IPS DF 6.9 (cell line): ENCODE results near the gene MYO1E.
"Not testable (repeated sequence)": the region's sequence is repeated elsewhere in the genome, so short reads cannot be mapped to it uniquely, and the experiment has no call there.

ENCODE experiments used
- DNase-seq: peaks from one replicate; pipeline ENCODE4 v3.0.0-alpha.2; 2013; ENCODE audit warnings: low read depth, low spot score
- H3K27ac ChIP-seq: one replicate; pipeline ENCODE4 v1.5.1; 2013; ENCODE audit warnings: low read length, control low read depth
- H3K27me3 ChIP-seq: 2 replicates; pipeline ENCODE4 v1.6.1; 2013; ENCODE audit warnings: mild to moderate bottlenecking, low read length; ENCODE audit not compliant: control insufficient read depth, insufficient read depth
- H3K36me3 ChIP-seq: 2 replicates; pipeline ENCODE4 v1.6.1; 2013; ENCODE audit warnings: low read length; ENCODE audit not compliant: control insufficient read depth, insufficient read depth
- H3K4me1 ChIP-seq: 2 replicates; pipeline ENCODE4 v1.6.1; 2013; ENCODE audit warnings: low read length; ENCODE audit not compliant: control insufficient read depth, insufficient read depth
- H3K4me3 ChIP-seq: 2 replicates; pipeline ENCODE4 v1.5.1; 2013; ENCODE audit warnings: mild to moderate bottlenecking, low read length
- H3K9me3 ChIP-seq: 2 replicates; pipeline ENCODE4 v1.6.1; 2013; ENCODE audit warnings: low read length, inconsistent platforms; ENCODE audit not compliant: control insufficient read depth, insufficient read depth
- WGBS: extraction: QIAGEN DNeasy Blood & Tissue Kit; methylation state at CpG from one replicate; pipeline ENCODE4 v1.1.7; 2013; ENCODE audit warnings: mixed read lengths, missing lambda C conversion rate; ENCODE audit not compliant: insufficient read length, insufficient coverage; 5-methylcytosine and 5-hydroxymethylcytosine counted together

Gene MYO1E

DNA sequence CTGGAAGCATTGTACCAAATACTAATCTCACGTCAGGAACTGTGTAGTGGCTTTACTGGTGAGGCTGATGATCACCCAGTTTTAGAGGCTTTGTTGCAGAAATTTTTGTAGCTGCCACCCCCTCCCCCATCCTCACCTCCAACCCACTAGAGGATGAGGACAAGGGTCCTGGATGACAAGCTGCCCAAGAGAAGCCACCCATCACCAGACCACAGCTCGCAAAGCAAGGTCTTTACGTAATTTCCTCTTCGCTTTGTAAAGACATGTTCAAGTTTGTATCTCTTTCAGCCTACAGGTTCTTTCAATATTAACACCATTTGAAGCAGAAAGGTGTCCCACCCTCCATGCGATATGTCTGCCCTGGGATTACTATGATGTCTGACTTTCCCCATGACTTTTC is 91.8 kb downstream of the MYO1E start:
- WGBS = no CpG with 5 or more reads among the region's 5 CpGs
- Histone ChIP-seq H3K4me1 (no peaks in the 10 kb centered on the region), H3K27ac (no peak overlapping the region), H3K27me3 (no peaks in the 10 kb centered on the region), H3K9me3 (no peaks in the 10 kb centered on the region), H3K4me3 (no peak overlapping the region), H3K36me3 (no peaks in the 10 kb centered on the region)
- DNase-seq = no peak

DNA sequence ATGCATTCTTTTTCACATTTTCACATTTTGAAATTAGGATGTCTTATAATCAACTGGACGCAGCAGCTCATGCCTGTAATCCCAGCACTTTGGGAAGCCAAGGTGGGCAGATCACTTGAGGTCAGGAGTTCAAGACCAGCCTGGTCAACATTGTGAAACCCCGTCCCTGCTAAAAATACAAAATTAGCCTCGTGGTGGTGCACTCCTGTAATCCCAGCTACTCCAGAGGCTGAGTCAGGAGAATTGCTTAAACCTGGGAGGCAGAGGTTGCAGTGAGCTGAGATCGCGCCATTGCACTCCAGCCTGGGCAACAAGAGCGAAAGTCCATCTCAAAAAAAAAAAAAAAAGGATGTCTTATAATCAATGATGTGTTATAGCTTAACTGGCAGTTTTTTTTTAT is 92.4 kb downstream of the MYO1E start:
- H3K36me3 ChIP-seq, H3K4me1 ChIP-seq, H3K27me3 ChIP-seq, H3K27ac ChIP-seq, H3K9me3 ChIP-seq, DNase-seq, H3K4me3 ChIP-seq: not testable (repeated sequence)
- WGBS = no CpG with 5 or more reads among the region's 6 CpGs

DNA sequence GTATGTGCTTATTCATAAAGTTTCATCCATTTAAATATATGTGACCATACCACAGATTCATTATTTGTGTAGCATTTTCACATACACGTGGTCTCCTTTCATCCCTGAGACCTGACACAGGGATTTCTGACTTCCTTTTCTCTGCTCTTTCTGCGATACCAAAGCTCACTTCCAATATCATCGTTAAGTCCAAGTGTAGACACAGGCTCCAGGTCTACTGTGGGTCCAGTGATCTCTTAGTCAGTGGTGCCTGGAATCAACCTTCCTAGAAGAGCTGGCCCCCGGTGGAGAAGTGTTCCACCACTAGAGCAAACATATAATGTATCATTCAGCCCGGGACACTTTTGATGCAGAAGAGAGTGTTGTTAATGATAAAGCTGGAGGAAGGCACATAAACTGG is 93.6 kb downstream of the MYO1E start:
- DNase-seq = no peak
- WGBS = no CpG with 5 or more reads among the region's 5 CpGs

DNA sequence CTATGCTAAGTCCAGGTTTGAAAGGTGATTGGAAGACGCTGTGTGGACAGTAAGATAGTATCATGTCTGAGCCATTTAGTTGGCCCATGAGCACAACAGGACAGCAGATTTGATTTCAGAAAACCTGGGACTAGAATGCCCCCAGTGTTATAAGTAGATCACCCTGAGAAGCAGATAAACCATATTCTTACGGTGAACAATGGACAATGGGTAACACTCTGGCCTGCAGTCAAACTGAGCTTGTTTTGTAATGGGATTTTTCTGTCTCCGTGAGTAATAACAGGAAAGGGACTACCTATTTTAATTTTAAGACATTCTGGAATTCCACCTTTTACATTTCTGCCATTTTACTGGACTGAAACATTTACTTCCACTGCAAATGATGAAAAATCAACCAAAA is 94.6 kb downstream of the MYO1E start:
- H3K36me3 ChIP-seq = no peaks in the 10 kb centered on the region
- no peaks in the 10 kb centered on the region for H3K9me3 ChIP-seq
- no peak overlapping the region for H3K27ac ChIP-seq
- no peaks in the 10 kb centered on the region for H3K4me1 ChIP-seq
- no peak overlapping the region for H3K4me3 ChIP-seq
- no peaks in the 10 kb centered on the region for H3K27me3 ChIP-seq
- no peak for DNase-seq
- WGBS = no CpG with 5 or more reads among the region's 3 CpGs

More for the DNA sequence above, 93.6 kb downstream of the MYO1E start:
- Histone ChIP-seq H3K9me3 (no peaks in the 10 kb centered on the region), H3K27me3 (no peaks in the 10 kb centered on the region), H3K36me3 (no peaks in the 10 kb centered on the region), H3K27ac (no peak overlapping the region), H3K4me1 (no peaks in the 10 kb centered on the region), H3K4me3 (no peak overlapping the region)

DNA sequence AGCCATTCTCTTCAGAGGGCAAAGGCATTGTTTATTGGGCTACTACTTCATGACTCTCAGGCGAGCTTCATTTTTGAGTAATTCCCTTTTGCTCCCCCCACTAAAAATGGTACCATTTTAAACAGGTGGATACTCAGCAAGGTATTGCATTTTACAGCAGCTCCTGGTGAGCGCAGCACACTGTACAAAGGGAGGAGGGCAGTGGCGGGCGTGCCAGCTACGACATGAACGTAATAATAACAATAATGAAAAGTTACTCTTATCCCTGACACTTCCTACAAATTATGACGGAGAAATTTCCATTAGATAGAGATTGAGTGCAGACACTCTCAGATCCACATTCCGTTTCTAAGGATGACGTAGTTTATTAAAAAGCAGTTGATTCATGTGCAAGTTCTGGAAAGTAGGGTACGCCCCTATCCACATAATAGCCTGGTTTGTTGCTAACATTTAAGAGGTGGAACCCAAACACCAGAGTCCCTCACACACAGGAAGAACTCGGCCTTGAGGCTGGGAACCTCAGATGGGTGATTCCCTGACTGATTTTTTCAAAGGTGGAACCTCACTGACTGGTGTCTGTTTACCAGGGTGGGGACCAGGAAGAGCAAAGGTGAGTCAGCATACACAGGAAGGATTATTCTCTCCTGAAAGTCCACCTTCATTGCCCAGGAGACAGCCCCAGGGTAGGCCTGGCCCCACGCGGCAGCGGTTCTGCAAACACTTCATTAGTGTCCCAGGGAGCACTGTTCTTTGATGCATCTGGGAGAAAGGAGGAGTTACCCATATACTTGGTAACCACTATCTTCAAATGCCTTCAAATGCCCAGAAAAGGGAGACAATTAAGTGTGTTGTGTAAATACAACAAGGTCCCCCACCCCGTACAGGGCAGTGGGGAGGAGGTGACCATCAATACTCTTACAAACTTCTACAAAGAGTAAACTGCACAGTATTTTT is 96.2 kb downstream of the MYO1E start:
- Histone ChIP-seq H3K27me3 (no peaks in the 10 kb centered on the region), H3K9me3 (no peaks in the 10 kb centered on the region), H3K36me3 (no peaks in the 10 kb centered on the region), H3K27ac (no peak overlapping the region), H3K4me3 (no peak overlapping the region), H3K4me1 (no peaks in the 10 kb centered on the region)
- no CpG with 5 or more reads among the region's 15 CpGs for WGBS
- DNase-seq = no peak

DNA sequence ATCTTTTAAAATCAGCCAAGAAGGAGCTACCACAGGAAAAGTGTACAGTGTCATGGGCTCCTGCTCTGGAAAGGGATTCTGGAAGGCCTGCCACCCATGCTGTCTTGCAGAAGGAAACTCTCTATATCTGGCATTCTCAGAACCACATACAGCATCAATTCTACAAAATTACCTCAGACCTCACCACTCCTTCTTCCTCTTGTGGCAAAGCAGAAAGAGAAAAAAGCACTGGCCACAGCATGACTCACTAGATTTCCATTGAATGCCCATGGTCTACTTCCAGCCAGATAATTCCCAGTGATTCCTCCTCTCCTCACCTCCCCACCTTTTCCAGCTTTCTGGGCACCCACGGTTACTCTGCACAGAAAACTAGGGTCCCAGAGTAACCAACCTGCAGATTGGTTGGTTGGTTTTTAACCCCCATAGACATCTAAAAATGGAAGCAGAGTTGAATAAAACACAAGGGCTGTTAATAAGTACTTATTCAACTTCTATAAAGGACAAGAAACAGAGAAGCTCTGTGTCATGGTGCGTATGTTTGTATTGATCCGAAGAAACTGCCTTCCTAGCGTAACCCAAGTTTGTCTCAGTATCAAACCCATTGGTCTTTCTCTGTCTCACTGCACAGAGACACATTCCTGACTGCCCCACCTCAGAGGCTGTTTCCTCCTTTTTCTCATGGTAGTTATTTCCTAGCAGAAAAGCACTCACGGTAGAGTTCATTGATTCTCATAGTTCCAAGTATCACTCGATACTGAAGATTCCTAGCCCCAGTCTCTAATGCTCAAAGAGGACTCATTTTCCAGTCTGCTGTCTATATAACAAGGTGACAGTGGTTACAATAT is 98.3 kb downstream of the MYO1E start:
- Histone ChIP-seq H3K4me3 (no peak overlapping the region), H3K27ac (no peak overlapping the region), H3K36me3 (no peaks in the 10 kb centered on the region), H3K4me1 (no peaks in the 10 kb centered on the region), H3K9me3 (no peaks in the 10 kb centered on the region), H3K27me3 (no peaks in the 10 kb centered on the region)
- DNase-seq = no peak
- no CpG with 5 or more reads among the region's 6 CpGs for WGBS

DNA sequence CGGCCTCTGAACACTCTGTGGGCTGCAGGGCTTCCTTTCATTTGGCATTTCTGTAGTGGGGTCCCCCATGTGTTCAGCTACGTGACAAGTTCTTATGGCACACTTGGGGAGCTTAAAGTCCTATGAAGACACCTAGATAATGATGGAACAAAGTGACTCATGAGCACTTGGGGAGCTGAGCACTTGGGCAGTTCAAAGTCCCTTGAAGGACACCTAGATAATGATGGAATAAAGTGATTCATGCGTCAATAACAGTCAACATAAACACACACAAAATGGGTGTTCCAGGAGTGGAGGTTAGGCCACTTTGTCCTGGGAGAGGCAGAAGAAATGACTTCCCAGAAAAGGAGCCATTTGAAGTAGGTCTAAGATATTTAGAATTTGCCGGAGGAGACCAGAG is 99.4 kb downstream of the MYO1E start:
- WGBS = no CpG with 5 or more reads among the region's 4 CpGs
- Histone ChIP-seq H3K36me3 (no peaks in the 10 kb centered on the region), H3K27ac (no peak overlapping the region), H3K27me3 (no peaks in the 10 kb centered on the region), H3K4me1 (no peaks in the 10 kb centered on the region), H3K9me3 (no peaks in the 10 kb centered on the region), H3K4me3 (no peak overlapping the region)
- no peak for DNase-seq

DNA sequence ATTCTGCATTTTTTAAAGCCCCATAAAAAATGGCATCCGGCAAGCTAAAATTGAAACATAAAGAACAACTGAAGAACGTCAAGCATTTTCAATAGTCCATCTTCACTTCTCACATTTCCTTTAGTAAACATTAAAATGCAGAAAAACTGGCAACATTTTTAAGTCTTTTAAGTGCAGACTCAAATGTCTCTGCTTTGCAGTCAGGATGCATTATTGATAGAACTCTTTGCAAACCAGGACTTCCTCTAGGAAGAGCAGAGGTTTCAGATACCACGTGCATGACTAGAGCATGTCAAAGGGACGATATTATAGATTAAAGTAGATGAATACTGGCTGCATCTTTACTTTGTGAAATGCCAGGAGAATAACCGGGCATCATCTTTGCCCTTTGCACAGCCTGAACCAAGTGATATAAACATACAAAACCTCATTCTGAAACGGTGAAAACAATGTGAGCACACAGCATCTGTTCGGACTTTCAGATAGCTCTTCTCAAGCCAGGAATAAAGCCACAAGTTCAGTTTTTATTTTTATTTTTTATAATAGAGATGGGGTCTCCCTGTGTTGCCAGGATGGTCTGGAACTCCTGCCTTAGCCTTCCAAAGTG is 101.0 kb downstream of the MYO1E start:
- no peaks in the 10 kb centered on the region for H3K9me3 ChIP-seq
- H3K4me3 ChIP-seq = no peak overlapping the region
- no CpG with 5 or more reads among the region's 7 CpGs for WGBS
- H3K27ac ChIP-seq = no peak overlapping the region
- H3K36me3 ChIP-seq = no peaks in the 10 kb centered on the region
- H3K27me3 ChIP-seq = no peaks in the 10 kb centered on the region
- DNase-seq = no peak
- H3K4me1 ChIP-seq = no peaks in the 10 kb centered on the region

DNA sequence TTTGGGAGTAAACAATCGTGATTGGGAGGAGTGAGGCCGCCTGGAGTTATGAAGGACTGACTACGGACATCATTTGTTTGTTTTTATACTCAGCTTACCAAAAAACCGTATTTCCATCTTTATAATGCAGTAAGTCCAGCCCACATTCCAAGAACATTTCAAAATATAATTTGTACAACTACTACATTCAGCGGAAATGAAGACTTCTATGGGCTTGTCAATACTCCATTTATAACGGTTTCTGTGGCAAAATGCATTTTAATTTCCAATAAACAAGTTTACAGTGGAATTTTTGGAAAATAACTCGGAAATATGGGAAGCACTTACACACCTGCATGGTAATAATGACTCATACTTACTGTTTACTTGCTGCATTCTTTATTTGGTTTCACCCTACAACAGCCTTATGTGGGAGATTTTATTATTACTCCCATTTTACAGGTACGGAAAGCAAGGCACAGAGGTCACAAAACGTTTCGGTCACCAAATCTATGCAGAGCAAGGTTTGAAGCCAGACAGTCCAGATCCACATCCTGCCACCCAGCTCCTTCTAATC is 103.7 kb downstream of the MYO1E start:
- Histone ChIP-seq H3K4me3 (no peak overlapping the region), H3K27ac (no peak overlapping the region), H3K4me1 (no peaks in the 10 kb centered on the region), H3K9me3 (no peaks in the 10 kb centered on the region), H3K27me3 (no peaks in the 10 kb centered on the region), H3K36me3 (no peaks in the 10 kb centered on the region)
- no peak for DNase-seq
- WGBS = no CpG with 5 or more reads among the region's 10 CpGs

DNA sequence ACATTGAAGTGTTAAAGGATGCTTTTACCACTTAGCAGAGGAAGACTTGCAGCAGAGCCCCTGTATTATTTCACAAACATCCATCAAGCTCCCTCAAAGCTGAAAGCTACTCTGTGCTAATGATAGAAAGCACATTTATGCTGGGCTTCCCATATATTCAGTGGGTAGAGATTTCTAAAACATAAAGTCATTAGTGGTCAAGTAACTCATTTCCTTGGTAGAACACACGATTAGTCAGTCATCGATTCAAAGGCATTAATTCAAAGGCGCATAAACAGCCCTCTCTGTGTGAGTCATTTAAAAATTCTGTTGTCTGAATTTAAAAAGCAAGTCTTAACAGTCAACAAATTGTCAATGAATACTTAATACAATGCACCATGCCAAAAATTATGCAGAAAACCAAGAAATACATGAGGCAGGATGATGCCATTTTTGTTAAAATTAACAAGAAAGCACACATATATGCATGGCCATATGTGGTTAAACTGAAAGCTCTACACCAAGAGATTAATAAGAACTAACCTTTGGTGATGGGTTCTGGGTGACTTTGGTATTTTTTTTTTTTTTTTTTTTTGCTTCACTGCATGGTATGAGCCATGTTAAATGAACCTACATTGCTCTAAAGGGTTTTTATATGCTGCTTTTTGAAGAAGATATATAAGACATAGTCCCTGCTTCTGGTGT is 104.4 kb downstream of the MYO1E start:
- DNase-seq = no peak

More for the DNA sequence above, 104.4 kb downstream of the MYO1E start:
- no peak overlapping the region for H3K4me3 ChIP-seq
- H3K27ac ChIP-seq = no peak overlapping the region
- no peaks in the 10 kb centered on the region for H3K9me3 ChIP-seq
- H3K4me1 ChIP-seq = no peaks in the 10 kb centered on the region
- no peaks in the 10 kb centered on the region for H3K36me3 ChIP-seq
- no peaks in the 10 kb centered on the region for H3K27me3 ChIP-seq
- WGBS = no CpG with 5 or more reads among the region's 3 CpGs
